ENCODE data around the gene CDHR5.

GRCh38 chr11:614021-614622, 10.6 kb downstream of the CDHR5 start:
- TF ChIP-seq EZH2 (IDR thresholded peaks at IDR 0.05; ENCODE audit: borderline replicate concordance) (no peak), CTCF (IDR thresholded peaks at IDR 0.05; ENCODE audit: poor library complexity) (no peak)
